ENCODE data around the gene XPOT.

The XPOT gene

GRCh38 chr12:64400041-64400440 lies 4.2 kb upstream of the XPOT start:
- H3K36me3 ChIP-seq (ENCODE audit: insufficient read depth, low read length) = no peaks in the 10 kb centered on the region
- H4K20me1 ChIP-seq (ENCODE audit: insufficient read depth, low read length) = no peaks in the 10 kb centered on the region
- TF ChIP-seq CTCF (IDR thresholded peaks at IDR 0.05; ENCODE audit: low read length) (no peak), EZH2 (IDR thresholded peaks at IDR 0.05; ENCODE audit: borderline replicate concordance, low read length) (no peak)
- H3K4me3 ChIP-seq (ENCODE audit: low read depth, low read length, poor library complexity, severe bottlenecking) = no peak overlapping the region
- H3K9me2 ChIP-seq (ENCODE audit: low read depth, low read length) = no peaks in the 10 kb centered on the region
- peaks cover 6% of the 10 kb centered on the region for H3K4me1 ChIP-seq (ENCODE audit: insufficient read depth, low read length, severe bottlenecking)
- no peak overlapping the region for H3K4me2 ChIP-seq (ENCODE audit: low read length)
- H3K27me3 ChIP-seq (ENCODE audit: insufficient read depth, low read length) = no peaks in the 10 kb centered on the region
- H2AFZ ChIP-seq (ENCODE audit: low read length) = no peak overlapping the region
- no peak overlapping the region for H3K27ac ChIP-seq (ENCODE audit: low read depth, low read length, poor library complexity, severe bottlenecking)
- no peaks in the 10 kb centered on the region for H3F3A ChIP-seq (ENCODE audit: insufficient read depth, low read length)
- no peaks in the 10 kb centered on the region for H3K9me3 ChIP-seq (ENCODE audit: low read length)
- peaks cover 2% of the 10 kb centered on the region for H3K79me2 ChIP-seq (ENCODE audit: insufficient read depth, low read length)
- H3K9ac ChIP-seq (ENCODE audit: low read length) = no peak overlapping the region

GRCh38 chr12:64402181-64402580 lies 2.0 kb upstream of the XPOT start:
- H2AFZ ChIP-seq (ENCODE audit: low read length) = no peak overlapping the region
- no peak for TF ChIP-seq CTCF (IDR thresholded peaks at IDR 0.05; ENCODE audit: low read length)
- TF ChIP-seq EZH2 (IDR thresholded peaks at IDR 0.05; ENCODE audit: borderline replicate concordance, low read length) = no peak
- H4K20me1 ChIP-seq (ENCODE audit: insufficient read depth, low read length) = no peaks in the 10 kb centered on the region

GRCh38 chr12:64404470-64405256 lies 471 bp downstream of the XPOT start:
- peak overlapping the region; percentile 96 for H3K9ac ChIP-seq (ENCODE audit: low read length)
- no peaks in the 10 kb centered on the region for H4K20me1 ChIP-seq (ENCODE audit: insufficient read depth, low read length)
- peaks cover 38% of the 10 kb centered on the region for H3K79me2 ChIP-seq (ENCODE audit: insufficient read depth, low read length)
- H3F3A ChIP-seq (ENCODE audit: insufficient read depth, low read length) = no peaks in the 10 kb centered on the region
- no peaks in the 10 kb centered on the region for H3K27me3 ChIP-seq (ENCODE audit: insufficient read depth, low read length)
- TF ChIP-seq CTCF (IDR thresholded peaks at IDR 0.05; ENCODE audit: low read length) = no peak
- H3K27ac ChIP-seq (ENCODE audit: low read depth, low read length, poor library complexity, severe bottlenecking) = peak overlapping the region; percentile 80
- H3K9me2 ChIP-seq (ENCODE audit: low read depth, low read length) = no peaks in the 10 kb centered on the region
- peaks cover 6% of the 10 kb centered on the region; the same call in 1 of the 2 replicates for H3K36me3 ChIP-seq (ENCODE audit: insufficient read depth, low read length)
- H3K4me1 ChIP-seq (ENCODE audit: insufficient read depth, low read length, severe bottlenecking) = peaks cover 20% of the 10 kb centered on the region
- H2AFZ ChIP-seq (ENCODE audit: low read length) = no peak overlapping the region
- peak overlapping the region; percentile 76 for H3K4me2 ChIP-seq (ENCODE audit: low read length)
- no peaks in the 10 kb centered on the region for H3K9me3 ChIP-seq (ENCODE audit: low read length)
- H3K4me3 ChIP-seq (ENCODE audit: low read depth, low read length, poor library complexity, severe bottlenecking) = peak overlapping the region; percentile 78

More at GRCh38 chr12:64402181-64402580, 2.0 kb upstream of the XPOT start:
- Histone ChIP-seq H3K27me3 (ENCODE audit: insufficient read depth, low read length) (no peaks in the 10 kb centered on the region), H3K79me2 (ENCODE audit: insufficient read depth, low read length) (peaks cover 21% of the 10 kb centered on the region), H3K4me3 (ENCODE audit: low read depth, low read length, poor library complexity, severe bottlenecking) (no peak overlapping the region), H3K9me3 (ENCODE audit: low read length) (no peaks in the 10 kb centered on the region), H3K27ac (ENCODE audit: low read depth, low read length, poor library complexity, severe bottlenecking) (no peak overlapping the region), H3K4me2 (ENCODE audit: low read length) (no peak overlapping the region), H3K36me3 (ENCODE audit: insufficient read depth, low read length) (no peaks in the 10 kb centered on the region), H3K9ac (ENCODE audit: low read length) (no peak overlapping the region), H3K4me1 (ENCODE audit: insufficient read depth, low read length, severe bottlenecking) (peaks cover 20% of the 10 kb centered on the region), H3F3A (ENCODE audit: insufficient read depth, low read length) (no peaks in the 10 kb centered on the region), H3K9me2 (ENCODE audit: low read depth, low read length) (no peaks in the 10 kb centered on the region)

Measured in OCI-LY1 (cell line).